GM21526 (cell line): Measurements from ENCODE around the gene WNT6.

Experiments used
- ATAC-seq: cut with Tn5 transposase; IDR thresholded peaks from one replicate; pipeline ENCODE4 v1.9.1; 2021; ENCODE audit warnings: moderate library complexity; ENCODE audit not compliant: unreplicated experiment, low FRiP score

WNT6 gene

DNA sequence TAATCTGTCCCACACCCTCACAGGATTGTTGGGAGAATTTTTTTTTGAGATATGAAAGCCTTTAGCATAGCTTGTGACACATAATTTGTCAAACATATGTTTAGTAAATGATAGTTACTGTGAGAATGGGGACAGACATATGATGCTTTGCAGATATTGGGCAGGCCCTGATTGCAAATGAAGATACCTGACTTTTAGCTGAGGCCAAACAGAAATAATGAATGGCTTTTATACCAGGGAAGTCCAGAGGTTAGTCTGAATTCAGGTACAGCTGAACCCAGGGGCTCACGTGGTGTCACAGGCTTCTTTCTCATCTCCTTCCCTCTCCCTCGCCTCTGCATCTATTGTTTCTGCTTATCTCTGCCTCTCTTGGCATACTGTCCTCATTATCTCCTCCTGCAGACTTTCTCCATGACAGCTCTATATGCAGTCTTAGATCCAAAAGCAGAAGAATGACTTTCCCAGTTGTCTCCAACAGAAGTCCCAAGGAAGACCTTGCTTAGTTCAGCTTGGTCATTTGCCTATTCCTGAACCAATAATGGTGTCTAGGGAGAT lies 16.2 kb downstream of the WNT6 start:
- ATAC-seq: no peak

DNA sequence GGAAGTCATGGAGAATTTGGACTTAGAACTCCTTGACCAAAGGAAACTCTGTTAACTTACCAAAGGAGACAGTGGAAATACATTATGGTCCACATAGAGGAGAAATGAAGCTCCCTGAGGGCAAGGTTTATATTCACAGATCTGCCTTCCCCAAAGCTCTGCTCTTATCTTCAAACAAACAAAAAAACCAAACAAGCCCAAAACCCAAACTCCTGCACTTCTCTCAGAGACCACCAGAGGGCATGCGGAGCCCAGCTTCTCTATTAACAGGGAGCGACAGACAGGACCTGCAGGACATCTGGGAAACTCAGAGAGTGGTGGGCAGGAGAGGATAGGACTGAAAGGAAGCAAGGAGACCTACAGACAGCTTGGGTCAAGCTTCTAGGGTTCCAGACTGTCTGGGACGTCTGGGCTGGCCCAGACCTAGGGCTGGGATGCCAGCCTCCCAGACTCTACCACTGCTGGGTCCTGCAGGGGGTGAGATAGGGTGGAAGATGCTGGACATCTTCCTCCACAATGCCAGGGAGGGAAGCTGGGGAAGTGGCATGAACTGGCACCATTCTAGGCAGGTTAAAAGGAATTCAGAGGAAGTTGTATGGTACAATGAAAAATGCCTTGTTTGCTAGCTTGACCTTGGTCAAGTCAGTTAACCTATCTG lies 17.1 kb downstream of the WNT6 start:
- ATAC-seq: no peak

DNA sequence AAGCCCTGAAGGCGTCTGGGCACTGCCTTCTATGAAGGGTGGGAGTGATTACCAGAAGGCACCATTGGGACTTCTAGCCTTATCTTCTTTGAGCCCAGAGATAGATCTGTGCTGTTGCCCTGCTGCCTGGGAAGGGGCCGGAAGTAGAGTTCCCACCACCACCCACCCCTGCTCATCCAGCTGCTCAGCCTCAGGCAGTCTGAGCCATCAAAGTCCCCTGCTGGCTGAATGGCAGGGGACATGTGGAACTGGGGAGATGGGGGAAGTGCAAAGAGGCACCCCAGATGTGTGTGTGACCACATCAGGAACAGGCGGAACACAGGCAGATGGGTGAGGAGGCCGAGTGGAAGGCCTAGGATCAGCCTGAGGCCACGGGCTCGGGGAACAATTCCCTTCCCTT lies 17.7 kb downstream of the WNT6 start:
- no peak for ATAC-seq

DNA sequence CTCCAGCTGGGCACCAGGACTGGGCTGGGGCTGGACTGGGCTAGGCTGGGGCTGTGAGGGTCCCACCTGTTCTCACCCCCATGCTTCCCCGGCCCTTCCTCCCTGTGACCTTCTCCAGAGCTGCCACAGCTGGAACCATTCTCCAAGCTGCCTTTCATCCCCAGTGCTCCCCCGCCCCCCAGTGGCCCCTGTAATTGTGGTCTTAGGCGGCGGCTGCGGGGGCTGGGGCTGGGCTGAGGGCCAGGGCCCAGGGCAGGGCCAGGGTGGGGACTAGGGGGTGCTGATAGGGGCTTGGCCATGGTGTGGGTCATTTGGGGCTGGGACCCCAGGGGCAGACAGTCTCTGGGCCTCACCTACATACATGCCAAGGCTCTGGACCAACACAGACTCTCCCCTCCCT lies 18.3 kb downstream of the WNT6 start:
- no peak for ATAC-seq

DNA sequence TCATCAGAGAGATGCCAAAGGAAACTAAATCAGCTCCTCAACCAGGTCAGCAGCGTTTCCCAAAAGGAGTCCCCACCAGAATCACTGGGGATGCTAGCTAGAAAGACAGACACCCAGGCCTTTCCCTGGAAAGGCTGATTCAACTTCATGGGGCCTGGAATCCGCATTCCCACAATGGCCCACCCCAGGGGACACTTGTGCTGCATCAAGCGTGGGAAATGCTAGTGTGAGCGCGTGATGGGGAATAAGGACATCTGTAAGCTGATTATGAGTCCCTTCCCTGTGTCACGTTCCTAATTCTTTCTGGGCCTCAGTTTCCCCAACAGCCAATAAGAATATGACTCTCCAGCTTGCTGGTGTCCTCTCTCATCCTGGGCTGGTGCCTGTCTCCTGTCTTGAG lies 18.9 kb downstream of the WNT6 start:
- no peak for ATAC-seq

DNA sequence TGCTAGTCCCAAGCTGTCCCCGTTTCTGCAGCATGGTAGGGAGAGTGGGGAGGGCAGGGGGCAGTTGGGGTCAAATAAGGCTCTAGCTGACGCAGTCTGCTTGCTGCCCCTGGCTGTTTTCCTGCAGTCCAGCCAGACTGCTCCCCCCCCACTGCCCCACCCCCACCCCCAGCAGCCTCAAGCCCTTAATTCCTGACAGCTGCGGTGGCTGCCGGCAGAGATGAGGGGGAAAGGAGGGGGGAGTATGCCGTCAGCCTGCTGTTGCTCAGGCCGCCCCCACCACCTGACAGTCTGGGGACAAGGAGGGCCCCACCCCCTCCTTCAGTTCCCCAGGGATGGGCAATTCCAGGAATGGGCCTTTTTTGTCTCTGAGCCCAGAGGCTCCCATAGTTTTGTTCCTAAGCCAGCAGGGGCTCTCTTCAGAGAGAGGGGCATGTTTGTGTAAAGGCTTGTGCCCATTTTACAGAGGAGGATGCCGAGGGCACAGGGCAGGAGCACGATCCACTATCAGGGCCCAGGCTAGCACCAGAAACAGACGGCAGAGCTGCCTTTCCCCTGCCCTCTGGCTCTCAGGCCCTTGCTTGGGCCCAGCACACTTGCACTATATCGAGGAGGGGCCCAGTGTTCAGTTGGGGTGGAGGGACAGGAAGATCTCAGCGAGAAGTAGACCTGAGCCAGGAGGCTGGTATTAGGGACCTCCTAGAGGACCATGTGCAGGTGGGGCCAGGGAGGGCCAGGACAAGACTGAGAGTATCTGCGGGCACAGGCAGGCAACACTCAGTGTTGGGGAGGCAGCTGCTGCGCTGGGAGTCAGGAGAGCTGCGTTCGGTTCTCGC lies 19.5 kb downstream of the WNT6 start:
- ATAC-seq: no peak

DNA sequence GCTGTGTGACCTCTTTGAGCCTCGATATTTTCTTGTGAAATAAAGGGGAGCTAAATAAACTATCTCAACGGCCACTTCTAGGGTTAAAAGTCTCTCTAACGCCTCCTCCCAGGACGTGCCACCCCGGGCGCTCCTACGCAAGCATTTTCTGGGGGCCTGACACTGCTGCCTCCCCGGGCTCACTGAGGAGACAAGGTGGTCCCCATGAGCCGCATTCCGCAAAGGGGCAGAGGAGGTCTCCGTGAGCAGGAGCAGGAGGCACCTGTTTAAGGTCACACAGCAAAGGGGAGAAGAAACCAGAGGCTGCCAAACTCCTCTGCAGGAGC lies 20.1 kb downstream of the WNT6 start:
- no peak for ATAC-seq

DNA sequence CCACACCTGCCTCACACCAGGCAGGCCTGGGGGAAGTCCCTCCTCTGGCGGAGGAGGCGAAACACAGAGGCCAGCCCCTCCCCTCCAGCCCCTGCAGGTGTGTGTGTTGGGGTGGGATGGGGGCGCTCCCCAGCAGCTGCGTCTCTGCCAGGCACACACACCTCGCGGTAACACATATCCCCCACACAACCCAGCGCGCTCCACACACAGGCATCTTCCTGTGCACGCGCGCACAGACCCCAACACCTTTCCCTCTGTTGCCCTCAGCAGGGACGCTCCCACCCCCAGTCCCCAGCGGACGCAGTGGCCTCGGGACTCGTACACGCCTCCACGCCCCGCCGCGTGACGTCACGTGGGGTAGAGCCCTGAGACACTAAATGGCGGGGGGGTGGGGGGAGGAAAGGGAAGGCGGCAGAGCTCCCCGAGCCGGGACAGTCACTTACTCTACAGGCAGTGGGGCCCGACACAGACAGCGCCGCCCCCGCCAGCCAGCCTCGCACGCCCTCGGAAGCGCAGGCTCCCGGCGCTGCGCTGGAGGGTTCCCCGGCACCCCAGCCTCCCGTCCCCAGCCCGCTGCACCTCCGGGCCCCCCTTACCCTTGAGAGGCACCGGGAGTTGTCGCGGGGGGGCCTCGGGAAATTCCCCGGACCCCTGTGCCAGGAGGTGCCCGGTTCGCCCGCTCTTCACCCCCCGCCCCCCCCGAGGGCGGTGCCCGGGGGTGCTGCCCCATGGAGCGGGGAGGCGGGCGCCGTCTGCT lies 20.7 kb downstream of the WNT6 start, which contains the start of gene WNT10A:
TSS of gene WNT10A (plus strand) at position 751 of the 757 bp plus-strand sequence. CDS start 144 bp downstream, outside the sequence.
- peak; percentile 70 for ATAC-seq

DNA sequence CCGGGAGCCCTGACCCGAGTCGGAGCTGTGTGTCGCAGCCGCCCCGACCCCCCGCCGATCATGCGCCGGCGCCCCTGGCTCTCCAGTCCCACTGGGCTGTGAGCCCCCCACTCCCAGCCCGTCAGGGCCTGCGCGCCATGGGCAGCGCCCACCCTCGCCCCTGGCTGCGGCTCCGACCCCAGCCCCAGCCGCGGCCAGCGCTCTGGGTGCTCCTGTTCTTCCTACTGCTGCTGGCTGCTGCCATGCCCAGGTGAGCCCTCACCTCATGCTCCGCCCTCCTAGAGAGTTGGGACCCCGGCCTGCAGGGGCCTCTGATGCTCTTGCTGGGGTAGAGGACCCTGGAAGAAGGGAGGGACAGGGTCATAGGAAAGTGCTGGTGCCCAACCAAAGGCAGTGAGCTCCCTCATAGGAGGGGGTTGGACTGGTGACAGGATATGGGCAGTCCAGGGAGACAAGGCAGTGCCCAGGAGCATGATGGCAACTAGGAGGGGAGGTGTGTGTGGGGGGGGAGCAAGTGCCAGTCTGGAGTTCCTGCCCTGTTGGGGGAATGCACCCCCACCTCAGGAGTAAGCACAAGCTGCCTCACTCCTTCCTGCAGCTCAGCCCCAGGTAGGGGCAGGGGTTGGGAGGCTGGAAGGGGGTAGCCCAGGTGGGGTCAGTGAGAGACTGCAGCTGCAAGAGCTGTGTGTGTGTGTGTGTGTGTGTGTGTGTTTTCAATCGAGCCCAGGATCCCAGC lies 21.4 kb downstream of the WNT6 start:
- no peak for ATAC-seq

DNA sequence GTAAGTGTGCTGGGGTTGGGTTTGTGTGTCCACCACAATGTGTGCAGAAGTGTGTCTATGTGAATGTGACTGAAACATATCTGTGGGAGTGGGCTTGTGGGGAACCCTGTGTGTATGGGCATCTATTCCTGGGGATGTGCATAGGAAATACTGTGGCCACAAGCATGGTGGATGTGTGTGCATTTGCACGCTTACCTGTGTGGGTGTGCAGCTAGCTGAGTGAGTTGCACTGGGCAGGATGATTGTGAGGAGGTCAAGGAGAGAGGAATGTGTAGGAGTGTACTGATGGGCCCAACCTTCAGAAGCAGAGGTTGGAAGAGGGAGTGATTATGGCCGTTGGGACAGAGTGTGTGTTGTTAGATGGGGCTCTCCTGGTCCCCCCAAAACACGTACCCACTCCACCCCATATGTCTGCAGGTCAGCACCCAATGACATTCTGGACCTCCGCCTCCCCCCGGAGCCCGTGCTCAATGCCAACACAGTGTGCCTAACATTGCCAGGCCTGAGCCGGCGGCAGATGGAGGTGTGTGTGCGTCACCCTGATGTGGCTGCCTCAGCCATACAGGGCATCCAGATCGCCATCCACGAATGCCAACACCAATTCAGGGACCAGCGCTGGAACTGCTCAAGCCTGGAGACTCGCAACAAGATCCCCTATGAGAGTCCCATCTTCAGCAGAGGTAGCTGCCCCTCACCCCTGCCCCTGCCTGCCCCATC lies 22.3 kb downstream of the WNT6 start:
- ATAC-seq: no peak

DNA sequence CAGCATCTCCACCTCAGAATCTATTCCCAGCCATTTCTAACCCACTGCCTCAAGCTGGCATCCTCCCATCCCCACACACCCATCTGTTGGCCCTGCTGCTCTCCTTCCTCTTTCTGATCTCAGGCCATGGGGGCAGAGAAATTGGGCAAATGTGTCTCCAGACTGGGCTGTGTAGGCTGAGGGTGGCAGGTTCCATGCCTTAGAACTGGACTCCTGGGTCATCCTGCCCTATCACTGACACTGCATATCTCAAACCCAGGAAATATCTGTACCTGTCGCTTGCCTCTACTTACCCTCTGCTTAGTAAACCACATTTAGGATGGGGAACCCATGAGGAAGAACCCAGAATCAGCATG lies 22.8 kb downstream of the WNT6 start:
- no peak for ATAC-seq

DNA sequence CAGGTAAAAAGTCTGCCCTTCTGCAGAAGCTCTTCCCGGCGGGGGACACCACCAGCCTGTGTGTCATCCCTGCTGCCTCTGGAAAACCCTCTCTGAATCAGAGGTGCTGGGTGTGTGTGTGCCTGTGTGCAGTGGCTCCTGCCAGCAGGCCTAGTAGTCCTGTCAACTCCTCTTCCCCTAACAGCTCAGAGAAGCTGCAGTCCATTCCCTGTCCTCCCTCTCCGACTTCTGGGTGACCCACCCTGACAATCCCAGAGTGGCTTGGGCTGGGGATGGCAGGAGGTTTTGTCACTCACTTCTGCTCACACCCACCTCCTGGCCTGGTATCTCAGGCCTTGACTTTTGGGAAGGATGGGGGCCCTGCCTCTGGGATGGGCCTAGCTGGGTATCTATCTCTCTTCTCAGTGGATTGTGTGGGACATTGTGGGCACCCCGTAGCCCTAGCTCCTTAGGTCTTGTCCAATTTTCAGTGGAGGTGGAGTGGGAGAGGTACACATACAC lies 23.3 kb downstream of the WNT6 start:
- ATAC-seq: no peak

DNA sequence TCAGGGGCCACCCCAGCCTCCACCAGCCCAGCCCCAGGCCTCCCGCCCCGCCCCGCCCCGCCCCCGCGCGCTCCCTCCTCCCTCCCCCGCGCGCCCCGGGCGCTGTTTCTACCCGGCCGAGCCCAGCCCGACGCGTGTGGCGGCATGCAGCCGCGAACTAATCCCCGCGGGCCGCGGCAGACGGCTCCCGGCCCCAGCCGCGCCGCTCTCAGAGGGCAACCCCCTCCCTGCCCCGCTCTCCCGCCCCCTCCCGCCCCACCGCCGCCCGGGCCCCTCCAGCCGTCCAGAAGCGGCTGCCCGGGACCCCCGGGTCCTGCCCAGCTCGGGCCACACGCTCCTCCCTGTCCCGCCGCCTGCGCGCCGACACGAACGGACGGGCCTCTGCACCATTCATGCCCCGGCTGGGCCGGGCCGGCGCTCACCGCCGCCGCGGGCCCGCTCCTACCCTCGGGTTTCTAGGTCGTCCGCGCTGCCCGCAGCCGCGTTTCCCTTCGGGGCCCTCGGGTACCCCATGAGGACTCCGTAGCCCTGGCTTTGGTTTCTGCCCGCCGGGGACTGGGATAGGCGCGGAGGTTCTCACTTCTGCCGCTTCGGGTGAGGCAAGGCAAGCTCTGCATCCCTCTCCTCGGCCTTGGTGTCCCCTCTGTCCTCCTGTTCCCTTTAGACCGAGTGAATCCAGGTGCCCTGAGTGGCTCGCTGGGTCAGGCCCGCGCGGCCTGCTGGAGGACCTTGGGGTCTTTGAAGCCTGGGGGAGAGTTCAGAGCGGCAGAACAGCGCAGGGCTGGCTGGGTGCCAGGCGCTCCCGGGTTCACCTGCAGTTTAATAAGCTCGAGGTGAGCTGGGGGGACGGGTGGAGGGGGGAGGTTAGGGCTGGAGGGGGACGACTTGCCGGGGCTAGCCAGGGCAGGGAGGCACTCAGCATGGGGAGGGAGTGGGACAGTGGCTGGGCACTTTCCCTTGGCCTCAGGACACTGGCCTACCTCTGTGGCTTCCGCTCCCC lies 24.2 kb downstream of the WNT6 start:
- ATAC-seq: no peak

DNA sequence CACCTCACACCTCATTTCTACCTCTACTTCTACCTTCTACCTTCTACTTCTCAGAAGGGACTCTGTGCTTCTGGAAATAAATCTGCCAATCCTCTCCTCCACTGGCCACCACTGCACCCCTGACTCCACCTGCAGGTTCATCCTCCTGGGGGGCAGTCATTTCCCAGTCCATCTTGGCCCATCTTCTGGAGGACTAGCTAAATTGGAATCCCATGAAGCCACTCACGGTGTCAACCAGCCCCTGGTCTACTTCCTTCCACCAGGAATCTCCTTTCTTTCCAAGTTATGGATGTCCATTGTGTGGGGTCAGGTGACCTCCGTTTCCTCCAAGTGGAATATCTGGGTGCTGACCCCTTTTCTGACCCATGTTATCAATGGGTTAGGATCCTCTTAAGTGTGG lies 24.9 kb downstream of the WNT6 start:
- no peak for ATAC-seq

DNA sequence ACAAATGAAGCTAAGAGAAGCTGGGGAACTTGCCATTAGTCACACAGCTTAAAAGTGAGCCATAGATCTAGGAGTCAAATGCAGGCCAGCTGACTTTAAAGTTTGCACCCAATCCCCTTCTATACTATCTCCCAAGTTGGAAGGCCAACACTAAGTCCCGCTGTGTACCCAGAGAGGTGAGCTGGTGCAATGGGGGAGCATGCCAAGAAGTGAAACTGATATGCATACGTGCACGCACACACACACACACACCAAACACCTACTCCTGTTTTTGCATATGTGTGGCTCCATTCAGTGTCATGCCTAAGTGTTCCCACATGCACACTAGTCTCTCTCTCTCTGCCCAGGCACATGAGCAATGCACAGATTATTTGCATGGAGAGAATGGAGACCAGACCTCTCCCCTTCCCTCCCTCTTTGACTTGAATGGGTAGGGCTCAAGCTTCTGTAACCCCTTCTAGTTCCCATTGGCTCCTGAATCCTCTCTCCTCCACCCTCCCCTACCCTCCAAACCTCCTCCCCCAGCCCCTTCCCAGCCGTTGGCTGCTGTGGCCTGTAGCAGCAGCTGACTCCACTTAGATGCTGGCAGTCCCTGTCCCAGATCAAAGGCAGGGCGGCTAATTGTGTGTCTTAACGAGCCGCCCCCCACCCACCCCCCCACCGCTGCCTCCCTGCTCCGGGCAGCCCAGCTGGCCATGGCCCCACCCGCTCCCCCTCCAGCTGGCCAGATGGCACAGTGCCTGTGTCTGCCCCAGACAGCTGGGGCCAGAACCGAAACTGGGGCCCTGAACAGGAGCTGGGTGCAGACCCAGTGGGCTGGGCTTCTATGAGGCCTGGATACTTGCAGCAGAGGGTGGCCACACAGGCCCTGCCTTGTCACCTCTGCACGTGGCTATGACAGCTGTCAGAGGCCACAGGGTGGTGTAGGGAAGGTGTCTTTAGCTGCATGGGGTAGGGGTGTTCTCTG lies 26.7 kb downstream of the WNT6 start:
- peak; percentile 50 for ATAC-seq

DNA sequence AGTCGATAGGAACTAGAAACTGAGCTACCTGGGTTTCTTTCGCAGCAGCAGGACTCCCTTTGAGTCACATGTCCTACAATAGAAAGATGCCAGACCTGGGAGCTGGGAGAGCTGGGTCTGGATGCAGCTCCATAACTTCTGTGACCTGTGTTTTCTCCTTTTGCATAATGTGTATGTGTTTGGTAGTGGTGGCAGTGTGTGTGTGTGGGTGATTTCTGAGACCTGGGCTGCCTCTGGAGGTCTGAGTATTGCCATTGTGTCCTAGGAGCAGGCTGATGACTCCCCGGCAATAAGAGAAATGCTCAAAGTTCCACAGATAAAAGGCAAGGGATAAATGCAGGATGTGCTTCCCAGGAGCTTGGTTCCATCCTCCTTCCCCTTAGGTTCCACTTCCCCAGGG lies 27.5 kb downstream of the WNT6 start:
- ATAC-seq: no peak

DNA sequence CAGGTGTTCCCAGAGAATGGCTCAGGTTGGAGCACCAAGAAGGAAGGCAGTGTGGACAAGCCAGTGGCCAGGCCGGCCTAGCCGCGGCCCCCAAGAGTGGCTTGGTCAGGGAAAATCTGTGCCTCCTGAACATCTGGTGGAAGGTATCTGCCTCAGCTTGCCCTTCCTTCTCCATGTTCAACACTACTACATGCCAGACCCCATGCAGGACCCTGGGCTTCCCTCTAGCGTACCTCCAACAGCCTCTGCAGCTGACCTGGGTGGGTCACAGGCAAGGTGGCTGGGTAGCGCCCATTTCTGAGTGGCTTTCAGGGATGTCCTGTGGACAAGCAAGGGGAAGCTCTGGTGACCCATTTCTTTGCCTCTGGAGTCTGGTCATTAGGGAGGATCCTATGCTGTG lies 28.7 kb downstream of the WNT6 start:
- ATAC-seq: no peak
